Osteocyte (in vitro differentiated cells): ENCODE data around the gene IL1RAPL2. TPM values are rescaled to one million over a fixed set of nuclear protein-coding genes. Genes with fewer than 3 reads are reported as not detected.

Source experiments
- DNase-seq: peaks from one replicate; pipeline ENCODE4 v3.0.0; 2021; ENCODE audit warnings: mixed read lengths; ENCODE audit not compliant: unreplicated experiment; ENCODE audit errors: extremely low spot score
- H3K27ac Mint-ChIP-seq: one replicate; pipeline ENCODE4 v1.8.0; 2021; ENCODE audit warnings: mild to moderate bottlenecking, mixed read lengths; ENCODE audit not compliant: unreplicated experiment
- H3K27me3 Mint-ChIP-seq: one replicate; pipeline ENCODE4 v1.8.0; 2021; ENCODE audit warnings: mixed read lengths; ENCODE audit not compliant: unreplicated experiment
- H3K36me3 Mint-ChIP-seq: one replicate; pipeline ENCODE4 v1.8.0; 2021; ENCODE audit warnings: mixed read lengths; ENCODE audit not compliant: unreplicated experiment
- H3K4me1 Mint-ChIP-seq: one replicate; pipeline ENCODE4 v1.8.0; 2021; ENCODE audit warnings: mixed read lengths; ENCODE audit not compliant: unreplicated experiment
- H3K4me3 Mint-ChIP-seq: one replicate; pipeline ENCODE4 v1.8.0; 2021; ENCODE audit warnings: mild to moderate bottlenecking, moderate library complexity, mixed read lengths; ENCODE audit not compliant: unreplicated experiment
- H3K9me3 Mint-ChIP-seq: one replicate; pipeline ENCODE4 v1.8.0; 2021; ENCODE audit warnings: mixed read lengths; ENCODE audit not compliant: unreplicated experiment
- CTCF ChIP-seq: fragments of 200-600 bp; sonication (generic); IDR thresholded peaks from 2 replicates; pipeline ENCODE4 v1.5.0; 2021; ENCODE audit warnings: antibody characterized with exemption, mild to moderate bottlenecking, moderate library complexity
- total RNA-seq: library from RNA; stranded (reverse); gene quantifications from 2 replicates; pipeline ENCODE4 v1.2.1, GENCODE V29; 2021

IL1RAPL2 gene
- total RNA-seq, 1 donor from 2014 or later, result not detected

- H3K27me3 Mint-ChIP-seq, result no peaks in the 10 kb centered on the region
- DNase-seq, result no peak
- no peak for TF ChIP-seq CTCF
These were observed 700.5 kb downstream of the IL1RAPL2 start for GRCh38 chrX:105266456-105266855.

GRCh38 chrX:105267167-105267566 lies 701.2 kb downstream of the IL1RAPL2 start:
- Mint-ChIP-seq H3K27ac (no peak overlapping the region), H3K27me3 (no peaks in the 10 kb centered on the region), H3K9me3 (peaks cover 5% of the 10 kb centered on the region), H3K4me1 (peaks cover 15% of the 10 kb centered on the region), H3K4me3 (no peak overlapping the region), H3K36me3 (no peaks in the 10 kb centered on the region)
- DNase-seq, result no peak
- no peak for TF ChIP-seq CTCF

More at GRCh38 chrX:105266456-105266855, 700.5 kb downstream of the IL1RAPL2 start:
- H3K9me3 Mint-ChIP-seq, result peaks cover 5% of the 10 kb centered on the region
- no peak overlapping the region for H3K4me3 Mint-ChIP-seq
- H3K36me3 Mint-ChIP-seq, result no peaks in the 10 kb centered on the region
- peaks cover 15% of the 10 kb centered on the region for H3K4me1 Mint-ChIP-seq
- H3K27ac Mint-ChIP-seq, result no peak overlapping the region

GRCh38 chrX:105269386-105269785 lies 703.4 kb downstream of the IL1RAPL2 start:
- Mint-ChIP-seq H3K27me3 (no peaks in the 10 kb centered on the region), H3K4me3 (no peak overlapping the region)
- no peak for DNase-seq

GRCh38 chrX:105273326-105273725 lies 707.3 kb downstream of the IL1RAPL2 start:
- Mint-ChIP-seq H3K36me3 (no peaks in the 10 kb centered on the region), H3K27me3 (no peaks in the 10 kb centered on the region), H3K27ac (no peak overlapping the region), H3K4me3 (no peak overlapping the region), H3K4me1 (no peaks in the 10 kb centered on the region), H3K9me3 (peaks cover 5% of the 10 kb centered on the region)
- DNase-seq, result no peak
- TF ChIP-seq CTCF, result no peak

More at GRCh38 chrX:105269386-105269785, 703.4 kb downstream of the IL1RAPL2 start:
- peaks cover 1% of the 10 kb centered on the region for H3K9me3 Mint-ChIP-seq
- TF ChIP-seq CTCF, result no peak
- H3K36me3 Mint-ChIP-seq, result no peaks in the 10 kb centered on the region
- no peak overlapping the region for H3K27ac Mint-ChIP-seq
- peaks cover 6% of the 10 kb centered on the region for H3K4me1 Mint-ChIP-seq

GRCh38 chrX:105274091-105274490 lies 708.1 kb downstream of the IL1RAPL2 start:
- no peak for DNase-seq
- no peak overlapping the region for H3K4me3 Mint-ChIP-seq
- peaks cover 5% of the 10 kb centered on the region for H3K9me3 Mint-ChIP-seq
- no peaks in the 10 kb centered on the region for H3K27me3 Mint-ChIP-seq
- no peaks in the 10 kb centered on the region for H3K36me3 Mint-ChIP-seq
- H3K27ac Mint-ChIP-seq, result no peak overlapping the region
- H3K4me1 Mint-ChIP-seq, result no peaks in the 10 kb centered on the region
- TF ChIP-seq CTCF, result no peak
